RWPE2 (cell line): ENCODE results near the gene SAG.

Source experiments
- ATAC-seq: fragments of 200-7000 bp; cut with Tn5 transposase; 3 replicates; pipeline ENCODE4 v1.9.1; 2021; ENCODE audit warnings: low read depth
- DNase-seq: peaks from one replicate; pipeline ENCODE4 v3.0.0-alpha.2; 2020; ENCODE audit warnings: low spot score
- H3K27ac ChIP-seq: fragments of 450-650 bp; 2 replicates; pipeline ENCODE4 v1.5.1; 2017; ENCODE audit warnings: mild to moderate bottlenecking; ENCODE audit not compliant: poor library complexity, severe bottlenecking
- H3K27me3 ChIP-seq: fragments of 250-450 bp; sonication (Bioruptor Pico); 2 replicates; pipeline ENCODE4 v1.5.1; 2021; ENCODE audit warnings: mild to moderate bottlenecking, moderate library complexity; ENCODE audit not compliant: insufficient read depth, poor library complexity, severe bottlenecking
- H3K36me3 ChIP-seq: fragments of 250-450 bp; sonication (Bioruptor Pico); 2 replicates; pipeline ENCODE4 v1.5.1; 2020; ENCODE audit warnings: low read depth, mild to moderate bottlenecking, moderate library complexity
- H3K4me1 ChIP-seq: fragments of 250-450 bp; sonication (Bioruptor Pico); 2 replicates; pipeline ENCODE4 v1.5.1; 2021; ENCODE audit warnings: mild to moderate bottlenecking, moderate library complexity; ENCODE audit not compliant: insufficient read depth, poor library complexity, severe bottlenecking
- H3K4me3 ChIP-seq: fragments of 250-450 bp; sonication (Bioruptor Pico); 2 replicates; pipeline ENCODE4 v1.5.1; 2021; ENCODE audit warnings: mild to moderate bottlenecking, moderate library complexity; ENCODE audit not compliant: severe bottlenecking
- H3K9me3 ChIP-seq: fragments of 250-450 bp; sonication (Bioruptor Pico); 2 replicates; pipeline ENCODE4 v1.5.1; 2021; ENCODE audit warnings: mild to moderate bottlenecking, moderate library complexity; ENCODE audit not compliant: severe bottlenecking
- TF ChIP-seq, protein P1 (sequence below): fragments of 450-650 bp; IDR thresholded peaks from one replicate; pipeline ENCODE4 v1.5.1; 2017; ENCODE audit warnings: mild to moderate bottlenecking, moderate library complexity; ENCODE audit not compliant: poor library complexity, severe bottlenecking

Gene SAG

DNA sequence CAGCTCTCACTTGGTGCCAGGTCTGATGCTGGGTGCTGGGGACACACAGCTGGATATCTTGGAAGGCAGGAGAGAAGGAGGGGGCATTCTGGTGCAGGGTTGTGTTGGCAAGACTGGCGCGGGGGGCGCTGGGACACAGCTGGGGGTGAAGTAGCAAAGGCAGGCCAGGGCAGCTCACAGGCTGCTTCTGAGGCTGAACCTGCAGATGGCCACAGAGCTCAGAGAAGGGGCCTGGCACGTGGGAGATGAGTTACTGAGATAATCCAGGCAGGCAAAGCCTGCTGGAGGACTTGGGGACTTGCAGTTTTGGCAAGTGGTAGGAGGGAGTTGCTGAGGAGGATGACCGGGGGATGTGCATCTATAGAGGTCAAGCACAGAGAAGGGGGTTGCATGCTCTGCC is 30.4 kb downstream of the SAG start:
- Histone ChIP-seq H3K4me3 (no peak overlapping the region), H3K9me3 (no peaks in the 10 kb centered on the region), H3K4me1 (no peaks in the 10 kb centered on the region), H3K27ac (no peak overlapping the region), H3K36me3 (no peaks in the 10 kb centered on the region), H3K27me3 (no peaks in the 10 kb centered on the region)
- no peak for ATAC-seq
- no peak for DNase-seq
- TF ChIP-seq, protein P1, sequence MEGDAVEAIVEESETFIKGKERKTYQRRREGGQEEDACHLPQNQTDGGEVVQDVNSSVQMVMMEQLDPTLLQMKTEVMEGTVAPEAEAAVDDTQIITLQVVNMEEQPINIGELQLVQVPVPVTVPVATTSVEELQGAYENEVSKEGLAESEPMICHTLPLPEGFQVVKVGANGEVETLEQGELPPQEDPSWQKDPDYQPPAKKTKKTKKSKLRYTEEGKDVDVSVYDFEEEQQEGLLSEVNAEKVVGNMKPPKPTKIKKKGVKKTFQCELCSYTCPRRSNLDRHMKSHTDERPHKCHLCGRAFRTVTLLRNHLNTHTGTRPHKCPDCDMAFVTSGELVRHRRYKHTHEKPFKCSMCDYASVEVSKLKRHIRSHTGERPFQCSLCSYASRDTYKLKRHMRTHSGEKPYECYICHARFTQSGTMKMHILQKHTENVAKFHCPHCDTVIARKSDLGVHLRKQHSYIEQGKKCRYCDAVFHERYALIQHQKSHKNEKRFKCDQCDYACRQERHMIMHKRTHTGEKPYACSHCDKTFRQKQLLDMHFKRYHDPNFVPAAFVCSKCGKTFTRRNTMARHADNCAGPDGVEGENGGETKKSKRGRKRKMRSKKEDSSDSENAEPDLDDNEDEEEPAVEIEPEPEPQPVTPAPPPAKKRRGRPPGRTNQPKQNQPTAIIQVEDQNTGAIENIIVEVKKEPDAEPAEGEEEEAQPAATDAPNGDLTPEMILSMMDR, result no peak

DNA sequence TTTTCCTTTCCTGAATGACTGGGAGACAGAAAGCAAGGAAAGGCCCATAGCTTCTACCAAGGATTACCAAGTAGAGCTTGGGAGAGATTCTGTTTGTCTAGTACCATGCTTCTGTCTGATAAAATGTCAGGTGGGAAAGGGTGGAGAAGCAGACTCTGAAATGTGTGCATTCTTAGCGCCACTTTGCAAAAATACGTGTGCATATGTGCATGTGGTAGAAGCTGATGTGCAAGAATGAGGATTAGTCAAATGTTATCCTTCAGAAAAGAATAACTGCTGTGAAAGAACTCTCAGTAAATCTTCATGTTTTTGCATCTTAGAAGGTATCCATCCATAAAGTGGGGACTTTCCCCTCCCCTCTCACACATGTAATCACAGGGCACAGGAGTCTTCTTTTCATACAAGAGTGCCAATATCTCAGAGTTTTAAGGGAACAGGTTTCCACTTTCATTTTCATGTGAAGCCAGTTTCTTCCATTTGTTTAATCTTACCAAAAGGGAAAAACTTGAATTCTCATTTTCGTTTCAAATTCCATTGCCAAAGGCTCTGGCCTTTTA is 31.3 kb downstream of the SAG start:
- Histone ChIP-seq H3K4me1 (no peaks in the 10 kb centered on the region), H3K36me3 (no peaks in the 10 kb centered on the region), H3K27me3 (no peaks in the 10 kb centered on the region), H3K27ac (no peak overlapping the region), H3K4me3 (no peak overlapping the region), H3K9me3 (no peaks in the 10 kb centered on the region)
- TF ChIP-seq, protein P1, result no peak
- no peak for ATAC-seq
- DNase-seq, result no peak

DNA sequence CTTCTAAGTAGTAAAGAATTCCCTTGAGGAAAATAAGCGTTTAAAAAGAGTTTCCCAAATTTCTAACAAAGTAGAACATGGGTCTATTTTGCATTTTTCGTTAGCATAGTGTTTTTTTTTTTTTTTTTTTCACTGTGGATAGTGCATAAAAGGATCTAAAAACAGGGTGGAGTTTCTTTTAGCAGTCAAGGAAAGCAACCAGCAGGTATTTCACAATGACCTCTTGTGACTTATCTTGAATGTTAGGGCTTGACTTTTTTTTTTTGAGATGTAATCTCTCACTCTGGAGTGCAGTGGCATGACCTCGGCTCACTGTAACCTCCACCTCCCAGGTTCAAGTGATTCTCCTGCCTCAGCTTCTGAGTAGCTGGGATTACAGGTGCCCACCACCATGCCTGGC is 31.8 kb downstream of the SAG start:
- ATAC-seq (no peak), DNase-seq (no peak)
- H3K36me3 ChIP-seq, result no peaks in the 10 kb centered on the region
- no peak overlapping the region for H3K27ac ChIP-seq
- H3K4me3 ChIP-seq, result no peak overlapping the region
- TF ChIP-seq, protein P1, result no peak
- no peaks in the 10 kb centered on the region for H3K4me1 ChIP-seq
- no peaks in the 10 kb centered on the region for H3K27me3 ChIP-seq
- no peaks in the 10 kb centered on the region for H3K9me3 ChIP-seq

DNA sequence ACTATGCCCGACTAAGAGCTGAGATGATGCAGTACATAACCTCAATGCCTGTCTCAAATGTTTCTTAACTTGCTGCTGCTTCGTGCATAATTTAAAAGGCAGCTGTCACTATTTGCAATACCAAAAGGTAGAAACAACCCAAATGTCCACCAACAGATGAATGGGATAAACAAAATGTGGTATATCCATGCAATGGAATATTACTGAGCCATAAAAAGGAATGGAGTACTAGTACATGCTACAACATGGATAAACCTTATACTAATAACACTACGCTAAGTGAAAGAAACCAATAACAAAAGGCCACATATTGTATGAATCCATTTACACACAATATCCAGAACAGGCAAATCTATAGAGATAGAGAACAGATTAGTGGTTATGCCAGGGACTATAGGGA is 33.7 kb downstream of the SAG start:
- H3K4me3 ChIP-seq, result no peak overlapping the region
- no peaks in the 10 kb centered on the region for H3K36me3 ChIP-seq
- H3K27me3 ChIP-seq, result no peaks in the 10 kb centered on the region
- ATAC-seq (no peak), DNase-seq (no peak)
- TF ChIP-seq, protein P1, result no peak
- no peaks in the 10 kb centered on the region for H3K9me3 ChIP-seq
- H3K27ac ChIP-seq, result no peak overlapping the region
- H3K4me1 ChIP-seq, result no peaks in the 10 kb centered on the region

DNA sequence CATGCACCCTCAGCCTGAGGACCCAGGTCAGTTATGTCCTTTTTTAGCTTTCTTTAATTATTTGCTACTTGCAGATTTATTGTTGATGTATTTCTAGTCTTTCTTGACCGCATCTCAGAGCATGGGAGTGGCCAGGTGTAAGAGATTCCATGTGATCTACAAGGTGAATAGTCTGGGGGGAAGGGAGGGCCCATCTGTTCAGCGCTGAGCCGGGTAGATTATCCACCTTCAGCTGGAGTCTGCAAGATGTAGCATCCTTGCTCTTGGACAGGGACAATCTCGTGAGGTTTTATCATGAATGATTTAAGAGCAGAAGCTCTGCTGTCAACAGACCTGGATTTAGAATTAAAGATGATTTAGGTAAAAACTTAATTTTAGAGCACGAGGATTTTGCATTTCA is 34.7 kb downstream of the SAG start:
- Histone ChIP-seq H3K9me3 (no peaks in the 10 kb centered on the region), H3K27ac (no peak overlapping the region), H3K36me3 (no peaks in the 10 kb centered on the region), H3K4me1 (no peaks in the 10 kb centered on the region), H3K27me3 (no peaks in the 10 kb centered on the region), H3K4me3 (no peak overlapping the region)
- ATAC-seq (no peak), DNase-seq (no peak)
- TF ChIP-seq, protein P1, result no peak
